Spleen (tissue), 7 donors: Measurements from ENCODE around the gene ETV6.

Experiments used
- CTCF ChIP-seq, 11 experiments: fragments of 200-600 bp in 7 of 11; fragments of 450-650 bp in 4 of 11; sonication (generic) in 4 of 11; IDR thresholded peaks in 8 of 11; conservative IDR thresholded peaks in 3 of 11; 1 replicate in 7 of 11; 2 replicates in 4 of 11; pipeline versions ENCODE4 v1.4.0 to v1.8.0; 2016 to 2021; ENCODE audit warnings: antibody characterized with exemption in 11 of 11, inconsistent platforms in 4 of 11, mild to moderate bottlenecking in 1 of 11
- POLR2A ChIP-seq, 3 donors: fragments of 450-650 bp; IDR thresholded peaks; one replicate each; pipeline ENCODE4 v1.5.1; 2017; ENCODE audit warnings: antibody characterized with exemption in 3 of 3, mild to moderate bottlenecking in 1 of 3
- donor health status: DM: no; HTN: no; CAD: no; lungs with moderate emphysema.
- donor health status: DM: no; HTN: no; CAD: no.
- donor health status: DM: no; HTN: no; CAD: no.

GRCh38 chr12:11688379-11688778 is 38.9 kb downstream of the ETV6 start:
- no peak for TF ChIP-seq CTCF (IDR thresholded peaks at IDR 0.05 in 8 of 11, conservative IDR thresholded peaks at IDR 0.05 in 3 of 11)
- no peak for TF ChIP-seq POLR2A (IDR thresholded peaks at IDR 0.05)
